ENCODE measurements around the gene NDST1. TPM values are rescaled to one million over a fixed set of nuclear protein-coding genes. Genes with fewer than 3 reads are reported as not detected.

The NDST1 gene
- polyA plus RNA-seq, 4 donors, result 7.4 to 44.5 (median 21.0) TPM

DNA sequence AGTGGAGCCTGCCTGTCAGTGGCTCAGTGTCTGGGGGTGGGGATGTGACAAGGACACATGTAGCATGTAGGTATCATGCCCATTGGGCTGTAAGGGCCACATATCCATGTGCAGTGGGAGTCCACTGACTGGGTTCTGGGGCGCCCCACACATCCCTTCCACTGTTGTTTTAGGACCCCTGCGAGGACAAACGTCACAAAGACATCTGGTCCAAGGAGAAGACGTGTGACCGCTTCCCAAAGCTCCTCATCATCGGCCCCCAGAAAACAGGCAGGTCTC lies 33.4 kb downstream of the NDST1 start:
- H3K36me3 ChIP-seq (ENCODE audit: control insufficient read depth in 3 of 3, insufficient read depth in 2 of 3, low read depth in 1 of 3, low read length in 3 of 3), result peaks cover 0 to 77% (median 13%) of the 10 kb centered on the region in 3 donors
- peak overlapping the region; percentile 94 to 95 (median 94) for H3K27ac ChIP-seq (ENCODE audit: low read depth in 1 of 3, low read length in 2 of 3)

DNA sequence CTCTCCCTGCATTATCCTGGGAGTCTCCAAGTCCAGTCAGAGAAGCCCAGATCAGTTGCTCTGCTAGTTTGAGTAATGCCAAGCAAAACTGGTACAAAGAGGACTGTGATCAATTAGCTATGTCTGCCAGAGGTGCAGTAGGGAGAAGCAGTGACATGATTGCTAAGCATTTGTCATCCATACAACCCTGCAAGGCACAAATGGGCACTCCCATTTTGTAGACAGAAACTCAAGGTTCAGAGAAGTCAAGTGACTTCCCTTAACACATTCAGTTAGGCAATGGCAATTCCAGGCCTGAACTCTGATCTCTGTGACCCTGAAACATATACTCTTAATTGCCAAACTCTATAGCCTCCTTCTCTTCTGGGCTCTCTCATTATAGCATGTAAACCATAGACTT lies 34.0 kb downstream of the NDST1 start:
- H3K27me3 ChIP-seq (ENCODE audit: control insufficient read depth in 3 of 3, insufficient read depth in 3 of 3, low read length in 3 of 3), result no peaks in the 10 kb centered on the region
- peaks cover 3 to 37% (median 9%) of the 10 kb centered on the region in 3 donors for H3K4me1 ChIP-seq (ENCODE audit: control insufficient read depth in 3 of 3, insufficient read depth in 2 of 3, low read depth in 1 of 3, low read length in 2 of 3)
- no peaks in the 10 kb centered on the region for H3K9me3 ChIP-seq (ENCODE audit: control insufficient read depth in 2 of 2, insufficient read depth in 1 of 2, low read depth in 1 of 2, low read length in 1 of 2)
- DNase-seq (peak; percentile 81 to 96), FAIRE-seq (no peak)
- peak overlapping the region; percentile 94 to 95 (median 94) for H3K27ac ChIP-seq (ENCODE audit: low read depth in 1 of 3, low read length in 2 of 3)
- H3K4me3 ChIP-seq (ENCODE audit: low read depth in 1 of 3, low read length in 3 of 3), result no peak overlapping the region
- H3K36me3 ChIP-seq (ENCODE audit: control insufficient read depth in 3 of 3, insufficient read depth in 2 of 3, low read depth in 1 of 3, low read length in 3 of 3), result peaks cover 0 to 77% (median 14%) of the 10 kb centered on the region in 3 donors

More for the DNA sequence above, 33.4 kb downstream of the NDST1 start:
- 84 to 94% (median 93%) methylated on average over 6 of the region's 6 CpGs for WGBS, 3 donors
- H3K4me1 ChIP-seq (ENCODE audit: control insufficient read depth in 3 of 3, insufficient read depth in 2 of 3, low read depth in 1 of 3, low read length in 2 of 3), result peaks cover 3 to 37% (median 9%) of the 10 kb centered on the region in 3 donors
- no peak overlapping the region for H3K4me3 ChIP-seq (ENCODE audit: low read depth in 1 of 3, low read length in 3 of 3)
- no peak for FAIRE-seq
- no peaks in the 10 kb centered on the region for H3K9me3 ChIP-seq (ENCODE audit: control insufficient read depth in 2 of 2, insufficient read depth in 1 of 2, low read depth in 1 of 2, low read length in 1 of 2)
- no peaks in the 10 kb centered on the region for H3K27me3 ChIP-seq (ENCODE audit: control insufficient read depth in 3 of 3, insufficient read depth in 3 of 3, low read length in 3 of 3)
- DNase-seq, result no peak

DNA sequence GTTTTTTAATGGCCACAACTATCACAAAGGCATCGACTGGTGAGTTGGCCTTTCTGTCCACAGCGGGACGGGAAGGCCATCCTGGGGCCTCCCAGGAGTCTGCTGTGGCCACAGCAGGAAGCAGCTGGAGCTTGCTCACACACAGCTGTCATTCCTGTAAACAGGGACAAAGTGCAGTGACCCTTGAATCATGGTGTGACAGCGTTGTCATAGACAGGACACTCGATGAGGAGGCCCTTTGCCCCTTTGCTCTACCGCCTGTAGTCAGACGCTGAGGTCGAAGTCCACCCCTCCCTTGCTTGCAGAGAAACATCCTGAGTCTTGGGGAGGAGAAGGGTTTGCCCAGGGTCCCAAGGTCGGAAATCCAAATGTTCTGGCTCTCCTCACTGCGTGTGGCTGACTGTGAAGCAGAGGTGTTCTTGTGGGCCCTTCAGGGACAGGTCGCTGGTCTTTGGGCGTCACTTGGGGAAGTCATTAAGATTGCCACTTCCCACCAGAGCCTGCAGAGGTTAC lies 35.1 kb downstream of the NDST1 start:
- Histone ChIP-seq H3K4me3 (ENCODE audit: low read depth in 1 of 3, low read length in 3 of 3) (no peak overlapping the region), H3K27me3 (ENCODE audit: control insufficient read depth in 3 of 3, insufficient read depth in 3 of 3, low read length in 3 of 3) (no peaks in the 10 kb centered on the region), H3K36me3 (ENCODE audit: control insufficient read depth in 3 of 3, insufficient read depth in 2 of 3, low read depth in 1 of 3, low read length in 3 of 3) (peaks cover 0 to 80% (median 12%) of the 10 kb centered on the region in 3 donors), H3K9me3 (ENCODE audit: control insufficient read depth in 2 of 2, insufficient read depth in 1 of 2, low read depth in 1 of 2, low read length in 1 of 2) (no peaks in the 10 kb centered on the region), H3K27ac (ENCODE audit: low read depth in 1 of 3, low read length in 2 of 3) (peak overlapping the region; percentile 94 to 95 (median 94)), H3K4me1 (ENCODE audit: control insufficient read depth in 3 of 3, insufficient read depth in 2 of 3, low read depth in 1 of 3, low read length in 2 of 3) (peaks cover 3 to 37% (median 9%) of the 10 kb centered on the region in 3 donors)
- no peak for FAIRE-seq
- DNase-seq, result peak; percentile 97 to 99
- 15 to 37% (median 26%) methylated on average over 12 of the region's 12 CpGs for WGBS, 3 donors

DNA sequence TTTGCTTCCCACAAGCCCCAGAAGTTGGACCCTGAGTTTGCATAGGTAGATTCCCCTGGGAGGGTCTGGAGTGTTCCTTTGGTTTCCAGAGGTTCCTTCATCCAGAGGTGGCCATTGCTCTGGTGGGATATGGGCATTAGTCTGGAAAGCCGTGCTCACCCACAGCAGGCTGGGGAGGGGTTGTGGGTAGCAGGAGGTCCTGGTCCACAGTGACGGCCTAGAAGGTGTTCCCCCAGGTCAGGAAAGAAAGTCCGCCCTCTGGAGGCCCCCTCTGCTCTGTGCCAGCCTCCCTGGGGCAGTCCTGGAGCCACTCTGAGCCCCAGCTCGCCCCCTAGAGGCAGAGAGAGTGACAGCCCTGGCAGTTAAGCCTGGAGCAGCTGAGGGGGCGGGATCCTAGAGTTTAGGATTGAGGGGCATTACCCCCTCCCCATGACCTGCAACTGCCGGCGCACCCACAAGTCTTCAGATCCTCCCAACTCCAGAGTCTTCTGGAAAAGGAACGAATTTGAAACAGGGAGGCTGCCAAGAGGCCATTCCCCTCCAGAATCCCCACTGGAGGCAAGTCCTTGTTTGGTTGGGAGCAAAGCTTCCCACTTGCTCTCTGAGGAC lies 36.8 kb downstream of the NDST1 start:
- no peak for FAIRE-seq
- peaks cover 3 to 37% (median 9%) of the 10 kb centered on the region in 3 donors for H3K4me1 ChIP-seq (ENCODE audit: control insufficient read depth in 3 of 3, insufficient read depth in 2 of 3, low read depth in 1 of 3, low read length in 2 of 3)
- DNase-seq, result peak; percentile 76 to 83

DNA sequence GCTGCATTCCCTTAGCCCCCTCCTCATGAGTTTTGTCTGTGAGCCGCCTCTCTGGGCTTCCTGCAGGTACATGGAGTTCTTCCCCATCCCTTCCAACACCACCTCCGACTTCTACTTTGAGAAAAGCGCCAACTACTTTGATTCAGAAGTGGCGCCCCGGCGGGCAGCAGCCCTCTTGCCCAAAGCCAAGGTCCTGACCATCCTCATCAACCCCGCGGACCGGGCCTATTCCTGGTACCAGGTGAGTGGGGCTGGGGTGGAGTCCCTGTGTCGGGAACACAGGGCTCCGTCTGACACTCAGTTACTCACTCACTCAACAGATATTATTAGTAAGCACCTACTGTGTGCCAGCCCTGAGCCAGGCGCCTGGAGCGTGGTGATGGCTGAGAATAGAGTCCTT lies 37.3 kb downstream of the NDST1 start:
- Histone ChIP-seq H3K4me1 (ENCODE audit: control insufficient read depth in 3 of 3, insufficient read depth in 2 of 3, low read depth in 1 of 3, low read length in 2 of 3) (peaks cover 3 to 37% (median 9%) of the 10 kb centered on the region in 3 donors), H3K36me3 (ENCODE audit: control insufficient read depth in 3 of 3, insufficient read depth in 2 of 3, low read depth in 1 of 3, low read length in 3 of 3) (peaks cover 3 to 80% (median 10%) of the 10 kb centered on the region in 3 donors), H3K4me3 (ENCODE audit: low read depth in 1 of 3, low read length in 3 of 3) (no peak overlapping the region), H3K27me3 (ENCODE audit: control insufficient read depth in 3 of 3, insufficient read depth in 3 of 3, low read length in 3 of 3) (no peaks in the 10 kb centered on the region), H3K9me3 (ENCODE audit: control insufficient read depth in 2 of 2, insufficient read depth in 1 of 2, low read depth in 1 of 2, low read length in 1 of 2) (no peaks in the 10 kb centered on the region), H3K27ac (ENCODE audit: low read depth in 1 of 3, low read length in 2 of 3) (no peak overlapping the region)
- WGBS, 3 donors, result 91 to 95% (median 93%) methylated on average over 13 of the region's 13 CpGs
- FAIRE-seq (no peak), DNase-seq (no peak)

More for the DNA sequence above, 36.8 kb downstream of the NDST1 start:
- Histone ChIP-seq H3K4me3 (ENCODE audit: low read depth in 1 of 3, low read length in 3 of 3) (no peak overlapping the region), H3K27ac (ENCODE audit: low read depth in 1 of 3, low read length in 2 of 3) (peak overlapping the region in 1 of 3 donors; percentile 55), H3K9me3 (ENCODE audit: control insufficient read depth in 2 of 2, insufficient read depth in 1 of 2, low read depth in 1 of 2, low read length in 1 of 2) (no peaks in the 10 kb centered on the region), H3K36me3 (ENCODE audit: control insufficient read depth in 3 of 3, insufficient read depth in 2 of 3, low read depth in 1 of 3, low read length in 3 of 3) (peaks cover 3 to 81% (median 11%) of the 10 kb centered on the region in 3 donors), H3K27me3 (ENCODE audit: control insufficient read depth in 3 of 3, insufficient read depth in 3 of 3, low read length in 3 of 3) (no peaks in the 10 kb centered on the region)
- WGBS, 3 donors, result 34 to 42% (median 36%) methylated on average over 8 of the region's 8 CpGs

DNA sequence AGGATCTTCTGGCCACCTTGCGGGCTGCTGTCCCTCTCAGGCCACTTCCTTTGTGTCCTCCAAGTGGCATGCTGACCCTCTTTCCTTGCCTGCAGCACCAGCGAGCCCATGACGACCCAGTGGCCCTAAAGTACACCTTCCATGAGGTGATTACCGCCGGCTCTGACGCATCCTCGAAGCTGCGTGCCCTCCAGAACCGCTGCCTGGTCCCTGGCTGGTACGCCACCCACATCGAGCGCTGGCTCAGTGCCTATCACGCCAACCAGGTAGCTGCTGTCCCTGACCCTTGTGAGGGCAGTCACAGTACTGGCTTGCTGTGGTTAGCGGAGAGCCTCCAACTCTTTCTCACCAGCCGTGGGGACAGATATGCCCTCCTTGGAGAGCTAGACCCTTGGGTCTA lies 40.2 kb downstream of the NDST1 start:
- 92 to 94% (median 93%) methylated on average over 15 of the region's 15 CpGs for WGBS, 3 donors
- peaks cover 0 to 13% (median 0%) of the 10 kb centered on the region in 3 donors for H3K4me1 ChIP-seq (ENCODE audit: control insufficient read depth in 3 of 3, insufficient read depth in 2 of 3, low read depth in 1 of 3, low read length in 2 of 3)
- H3K36me3 ChIP-seq (ENCODE audit: control insufficient read depth in 3 of 3, insufficient read depth in 2 of 3, low read depth in 1 of 3, low read length in 3 of 3), result peaks cover 6 to 80% (median 14%) of the 10 kb centered on the region in 3 donors
- H3K27ac ChIP-seq (ENCODE audit: low read depth in 1 of 3, low read length in 2 of 3), result no peak overlapping the region
- no peaks in the 10 kb centered on the region for H3K27me3 ChIP-seq (ENCODE audit: control insufficient read depth in 3 of 3, insufficient read depth in 3 of 3, low read length in 3 of 3)
- no peaks in the 10 kb centered on the region for H3K9me3 ChIP-seq (ENCODE audit: control insufficient read depth in 2 of 2, insufficient read depth in 1 of 2, low read depth in 1 of 2, low read length in 1 of 2)
- FAIRE-seq (no peak), DNase-seq (no peak)
- no peak overlapping the region for H3K4me3 ChIP-seq (ENCODE audit: low read depth in 1 of 3, low read length in 3 of 3)

DNA sequence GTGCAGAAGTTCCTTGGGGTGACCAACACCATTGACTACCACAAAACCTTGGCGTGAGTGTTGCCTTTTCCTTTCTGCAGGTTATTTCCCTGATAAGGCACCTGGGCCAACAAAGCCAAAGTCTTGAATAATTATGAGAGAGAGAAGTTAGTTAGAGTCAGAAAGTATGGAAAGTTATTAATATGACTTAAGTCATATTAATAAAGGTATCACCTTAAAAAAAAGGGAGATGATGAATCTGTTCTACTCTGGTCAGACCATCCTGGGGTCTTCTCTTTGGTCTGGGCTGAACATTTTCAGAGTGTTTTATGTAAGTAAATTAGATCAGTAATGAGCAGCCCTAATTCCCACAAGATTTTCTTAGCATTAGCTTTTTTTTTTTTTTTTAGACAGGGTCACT lies 41.8 kb downstream of the NDST1 start:
- H3K4me1 ChIP-seq (ENCODE audit: control insufficient read depth in 3 of 3, insufficient read depth in 2 of 3, low read depth in 1 of 3, low read length in 2 of 3), result peaks cover 0 to 3% (median 0%) of the 10 kb centered on the region in 3 donors
- no peak for DNase-seq
- no peak overlapping the region for H3K27ac ChIP-seq (ENCODE audit: low read depth in 1 of 3, low read length in 2 of 3)
- no peaks in the 10 kb centered on the region for H3K27me3 ChIP-seq (ENCODE audit: control insufficient read depth in 3 of 3, insufficient read depth in 3 of 3, low read length in 3 of 3)
- no peak overlapping the region for H3K4me3 ChIP-seq (ENCODE audit: low read depth in 1 of 3, low read length in 3 of 3)
- H3K9me3 ChIP-seq (ENCODE audit: control insufficient read depth in 2 of 2, insufficient read depth in 1 of 2, low read depth in 1 of 2, low read length in 1 of 2), result no peaks in the 10 kb centered on the region
- WGBS, 3 donors, result 85 to 96% (median 89%) methylated on average over 1 of the region's 1 CpG
- peaks cover 12 to 90% (median 16%) of the 10 kb centered on the region in 3 donors for H3K36me3 ChIP-seq (ENCODE audit: control insufficient read depth in 3 of 3, insufficient read depth in 2 of 3, low read depth in 1 of 3, low read length in 3 of 3)
- FAIRE-seq, result no peak

DNA sequence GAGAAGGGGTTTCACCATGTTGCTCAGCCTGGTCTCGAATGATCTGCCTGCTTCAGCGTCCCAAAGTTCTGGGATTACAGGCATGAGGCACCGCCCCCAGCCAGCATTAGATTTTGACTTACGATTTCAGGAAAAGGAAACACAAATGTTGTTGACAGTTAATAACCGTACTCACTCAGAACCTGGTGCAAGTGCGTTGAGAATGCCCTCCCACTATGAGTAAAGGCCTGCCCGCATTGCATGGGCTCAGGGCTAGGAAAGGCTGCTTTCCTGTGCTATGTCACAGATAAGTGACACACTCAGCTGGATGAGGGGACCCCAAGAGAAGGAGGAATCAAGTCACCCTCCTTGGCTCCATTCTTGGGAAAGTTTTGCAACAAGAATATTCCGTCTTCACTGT lies 42.4 kb downstream of the NDST1 start:
- Histone ChIP-seq H3K36me3 (ENCODE audit: control insufficient read depth in 3 of 3, insufficient read depth in 2 of 3, low read depth in 1 of 3, low read length in 3 of 3) (peaks cover 12 to 90% (median 16%) of the 10 kb centered on the region in 3 donors), H3K4me1 (ENCODE audit: control insufficient read depth in 3 of 3, insufficient read depth in 2 of 3, low read depth in 1 of 3, low read length in 2 of 3) (no peaks in the 10 kb centered on the region), H3K9me3 (ENCODE audit: control insufficient read depth in 2 of 2, insufficient read depth in 1 of 2, low read depth in 1 of 2, low read length in 1 of 2) (no peaks in the 10 kb centered on the region), H3K27ac (ENCODE audit: low read depth in 1 of 3, low read length in 2 of 3) (no peak overlapping the region), H3K27me3 (ENCODE audit: control insufficient read depth in 3 of 3, insufficient read depth in 3 of 3, low read length in 3 of 3) (no peaks in the 10 kb centered on the region), H3K4me3 (ENCODE audit: low read depth in 1 of 3, low read length in 3 of 3) (no peak overlapping the region)
- FAIRE-seq, result no peak
- WGBS, 3 donors, result 80 to 91% (median 84%) methylated on average over 8 of the region's 8 CpGs
- no peak for DNase-seq

DNA sequence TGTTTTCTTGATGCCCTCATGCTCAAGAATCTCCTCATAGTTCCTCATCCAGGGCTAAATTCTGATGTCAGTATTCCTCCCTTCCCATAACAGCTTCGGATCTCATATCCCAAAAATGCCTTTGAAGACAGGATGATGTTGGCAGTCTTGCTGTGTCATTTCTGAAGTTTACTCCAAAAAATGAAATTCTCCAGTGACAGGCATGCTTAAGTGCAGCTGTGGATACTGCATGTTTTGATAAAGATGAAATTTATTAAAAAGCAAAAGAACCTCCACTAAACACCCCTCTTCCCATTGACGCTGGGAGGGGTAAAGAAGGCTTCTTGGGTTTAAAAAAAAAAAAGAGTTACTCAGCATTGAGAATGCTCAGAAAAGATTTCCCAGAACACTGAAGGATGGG lies 43.1 kb downstream of the NDST1 start:
- Histone ChIP-seq H3K36me3 (ENCODE audit: control insufficient read depth in 3 of 3, insufficient read depth in 2 of 3, low read depth in 1 of 3, low read length in 3 of 3) (peaks cover 13 to 91% (median 16%) of the 10 kb centered on the region in 3 donors), H3K9me3 (ENCODE audit: control insufficient read depth in 2 of 2, insufficient read depth in 1 of 2, low read depth in 1 of 2, low read length in 1 of 2) (no peaks in the 10 kb centered on the region), H3K27me3 (ENCODE audit: control insufficient read depth in 3 of 3, insufficient read depth in 3 of 3, low read length in 3 of 3) (no peaks in the 10 kb centered on the region), H3K27ac (ENCODE audit: low read depth in 1 of 3, low read length in 2 of 3) (no peak overlapping the region), H3K4me1 (ENCODE audit: control insufficient read depth in 3 of 3, insufficient read depth in 2 of 3, low read depth in 1 of 3, low read length in 2 of 3) (no peaks in the 10 kb centered on the region), H3K4me3 (ENCODE audit: low read depth in 1 of 3, low read length in 3 of 3) (no peak overlapping the region)
- DNase-seq (no peak), FAIRE-seq (no peak)
- 79 to 90% (median 88%) methylated on average over 2 of the region's 2 CpGs for WGBS, 3 donors
